GM21717 (cell line): ENCODE data around the gene BRINP1.

Source experiments
- ATAC-seq: cut with Tn5 transposase; IDR thresholded peaks from one replicate; pipeline ENCODE4 v1.9.1; 2021; ENCODE audit warnings: mild to moderate bottlenecking, moderate library complexity; ENCODE audit not compliant: unreplicated experiment

Gene BRINP1

DNA sequence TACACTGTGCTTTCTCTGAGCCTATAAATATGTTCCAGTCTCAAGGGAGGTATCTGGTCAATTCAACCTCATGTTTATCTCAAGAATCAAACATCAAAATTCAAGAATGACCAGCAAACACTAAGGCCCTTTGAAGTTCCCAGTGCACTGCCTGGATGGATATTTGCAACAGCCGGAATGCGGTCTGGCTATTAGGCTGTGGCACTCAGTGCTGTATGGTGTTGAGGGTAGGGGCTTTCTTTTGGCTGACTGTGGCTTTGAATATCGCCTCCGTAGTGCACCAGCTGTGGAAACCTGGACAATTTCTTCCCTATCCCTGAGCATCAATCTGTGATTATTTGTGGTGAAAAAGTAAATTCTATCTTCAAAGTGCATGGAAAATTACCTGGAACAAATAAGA is 220.4 kb downstream of the BRINP1 start:
- ATAC-seq = no peak

DNA sequence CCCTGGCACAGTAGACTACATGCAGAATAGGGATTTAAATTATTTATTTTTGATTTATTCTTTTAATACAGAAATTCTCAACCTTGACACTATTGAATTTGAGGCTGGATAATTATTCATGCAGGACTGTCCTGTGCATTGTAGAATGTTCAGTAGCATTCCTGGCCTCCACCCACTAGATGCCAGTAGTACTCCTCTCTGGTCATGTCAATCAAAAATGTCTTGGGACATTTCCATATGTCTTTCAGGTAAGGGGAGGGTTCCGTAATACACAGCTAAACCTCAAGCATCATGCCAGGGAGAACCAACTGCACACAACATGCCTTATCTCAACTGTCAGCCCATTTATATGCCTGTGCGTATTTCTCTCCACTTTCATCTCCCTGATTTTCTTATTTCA is 231.8 kb downstream of the BRINP1 start:
- ATAC-seq = no peak

DNA sequence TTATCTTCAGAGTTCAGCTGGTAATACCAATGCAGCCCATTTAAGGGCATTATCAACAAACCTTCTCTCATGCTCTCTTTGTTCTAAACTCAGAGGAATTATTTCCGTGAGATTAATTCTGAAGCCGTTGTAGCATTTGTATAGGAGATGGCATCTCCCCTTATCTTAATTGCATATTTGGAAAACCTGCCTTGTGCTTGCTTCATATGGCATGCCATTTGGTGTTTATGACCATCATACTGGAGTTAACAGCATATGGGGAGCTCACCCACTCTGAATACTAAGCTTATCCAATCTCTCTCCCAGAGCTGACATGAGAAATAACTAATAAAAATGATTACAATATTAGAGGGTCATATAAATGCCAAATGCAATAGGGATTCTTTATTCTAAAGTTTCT is 243.2 kb downstream of the BRINP1 start:
- no peak for ATAC-seq

DNA sequence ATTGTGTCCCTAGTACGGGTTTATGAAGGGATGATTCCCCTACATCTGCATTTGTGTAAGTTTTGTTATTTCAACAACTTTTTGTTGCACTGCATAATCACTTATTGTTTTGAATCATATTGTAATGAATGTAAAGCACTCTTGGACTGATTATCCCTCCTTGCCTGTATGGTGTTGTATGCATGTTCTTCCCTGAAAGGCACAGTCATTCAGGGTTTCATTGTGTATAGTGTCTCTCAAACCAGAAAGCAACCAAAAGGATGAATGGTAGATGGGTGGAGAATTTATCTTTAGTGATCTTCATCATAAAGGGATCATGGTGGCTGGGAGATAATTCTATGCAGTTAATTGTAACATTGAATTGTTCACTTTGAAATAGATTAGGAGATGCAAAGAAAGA is 247.3 kb downstream of the BRINP1 start:
- no peak for ATAC-seq

DNA sequence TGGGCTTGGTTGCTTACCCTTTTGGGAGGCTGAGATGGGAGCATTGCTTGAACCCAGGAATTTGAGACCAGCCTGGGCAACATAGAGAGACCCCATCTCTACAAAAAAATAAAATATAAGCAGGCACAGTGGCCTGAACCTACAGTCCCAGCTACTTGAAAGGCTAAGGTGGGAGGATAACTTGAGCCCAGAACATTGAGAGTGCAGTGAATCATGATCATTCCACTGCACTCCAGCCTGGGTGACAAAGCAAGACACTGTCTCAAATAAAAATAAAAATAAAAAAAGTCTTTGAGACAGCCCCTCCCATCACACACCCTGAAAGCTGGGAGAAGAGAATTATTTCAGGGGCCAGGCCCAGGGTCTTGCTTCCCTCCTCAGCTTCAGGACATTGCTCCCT is 251.8 kb downstream of the BRINP1 start:
- no peak for ATAC-seq
